Measurements from ENCODE around the gene SLC25A20.

The SLC25A20 gene

DNA sequence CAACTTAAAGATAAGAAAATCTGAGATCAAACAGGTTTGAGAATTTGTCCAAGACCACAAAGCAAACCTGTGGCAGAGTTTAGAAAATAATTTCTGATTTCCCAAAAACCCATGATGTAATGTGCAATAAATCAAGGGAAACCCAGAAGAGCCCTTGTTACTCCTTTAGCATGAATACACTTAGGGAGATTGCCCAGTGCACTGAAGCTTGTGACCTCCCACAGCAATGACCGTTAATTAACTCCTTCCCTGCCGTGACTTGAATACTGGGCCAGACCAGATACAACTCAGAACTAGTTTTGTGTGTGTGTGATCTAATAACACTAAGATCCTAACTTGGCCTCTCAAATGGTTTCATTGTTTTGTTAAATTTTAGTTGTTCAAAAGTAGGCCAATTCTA lies 53.5 kb downstream of the SLC25A20 start:
- no peak overlapping the region for H3K9ac ChIP-seq (ENCODE audit: low read length)
- H2BK120ac ChIP-seq (ENCODE audit: insufficient read depth, low read length, poor library complexity), result no peak overlapping the region
- no peak overlapping the region for H4K12ac ChIP-seq (ENCODE audit: low read depth, low read length)
- no peaks in the 10 kb centered on the region for H3K4me1 ChIP-seq (ENCODE audit: control insufficient read depth in 1 of 2, insufficient read depth in 2 of 2, low read length in 2 of 2)
- H2AK5ac ChIP-seq (ENCODE audit: low read length), result no peak overlapping the region
- H3K4me3 ChIP-seq (ENCODE audit: low read depth, low read length), result no peak overlapping the region
- H3K14ac ChIP-seq (ENCODE audit: low read length), result no peak overlapping the region
- no peak overlapping the region for H3K23ac ChIP-seq (ENCODE audit: low read length)
- H3K27me3 ChIP-seq (ENCODE audit: insufficient read depth, low read length), result no peaks in the 10 kb centered on the region
- no peak overlapping the region for H3K4ac ChIP-seq (ENCODE audit: low read depth, low read length)
- no CpG with 5 or more reads among the region's 2 CpGs for WGBS (ENCODE audit: extremely low coverage, insufficient coverage, insufficient read length)
- H2BK5ac ChIP-seq (ENCODE audit: low read depth, low read length, poor library complexity), result no peak overlapping the region
- no peak overlapping the region for H4K91ac ChIP-seq (ENCODE audit: low read depth, low read length)
- H3K9me3 ChIP-seq (ENCODE audit: insufficient read depth, low read depth, low read length), result no peaks in the 10 kb centered on the region
- no peak for DNase-seq
- no peak overlapping the region for H2AFZ ChIP-seq (ENCODE audit: insufficient read depth, low read length, poor library complexity)
- H3K18ac ChIP-seq (ENCODE audit: low read length), result no peak overlapping the region
- H2BK12ac ChIP-seq (ENCODE audit: low read length), result no peak overlapping the region
- H3K79me1 ChIP-seq (ENCODE audit: low read length), result peaks cover 3% of the 10 kb centered on the region
- H3K27ac ChIP-seq (ENCODE audit: low read depth, low read length), result no peak overlapping the region
- H3K4me2 ChIP-seq (ENCODE audit: low read length), result no peak overlapping the region
- H3K79me2 ChIP-seq (ENCODE audit: control insufficient read depth, insufficient read depth, low read length, poor library complexity), result peaks cover 5% of the 10 kb centered on the region
- no peak overlapping the region for H4K8ac ChIP-seq (ENCODE audit: low read depth, low read length)
- H3K36me3 ChIP-seq (ENCODE audit: control insufficient read depth in 1 of 2, insufficient read depth in 2 of 2, low read length in 2 of 2), result peaks cover 0 to 2% of the 10 kb centered on the region in 2 experiments

DNA sequence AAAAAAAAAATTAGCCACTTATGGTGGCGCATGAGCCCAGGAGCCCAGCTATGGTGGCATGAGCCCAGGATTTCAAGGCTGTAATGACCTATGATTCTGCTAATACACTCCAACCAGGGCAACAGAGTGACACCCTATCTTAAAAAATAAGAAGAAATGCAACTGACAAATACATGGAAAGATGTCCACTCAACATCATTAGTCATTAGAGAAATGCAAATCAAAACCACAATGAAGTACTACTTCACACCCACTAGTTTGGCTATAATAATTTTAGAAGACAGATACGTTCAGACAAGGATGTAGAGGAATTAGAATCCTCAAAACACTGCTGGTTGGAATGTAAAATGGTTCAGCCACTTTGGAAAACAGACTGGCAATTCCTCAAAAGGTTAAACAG lies 61.5 kb downstream of the SLC25A20 start:
- Histone ChIP-seq H3K23ac (ENCODE audit: low read length) (no peak overlapping the region), H3K27me3 (ENCODE audit: insufficient read depth, low read length) (no peaks in the 10 kb centered on the region), H3K9me3 (ENCODE audit: insufficient read depth, low read depth, low read length) (no peaks in the 10 kb centered on the region), H3K14ac (ENCODE audit: low read length) (no peak overlapping the region), H2AFZ (ENCODE audit: insufficient read depth, low read length, poor library complexity) (no peak overlapping the region), H3K4me1 (ENCODE audit: control insufficient read depth in 1 of 2, insufficient read depth in 2 of 2, low read length in 2 of 2) (no peaks in the 10 kb centered on the region), H4K91ac (ENCODE audit: low read depth, low read length) (no peak overlapping the region), H3K9ac (ENCODE audit: low read length) (no peak overlapping the region), H2BK120ac (ENCODE audit: insufficient read depth, low read length, poor library complexity) (no peak overlapping the region), H3K27ac (ENCODE audit: low read depth, low read length) (no peak overlapping the region), H3K18ac (ENCODE audit: low read length) (no peak overlapping the region), H2BK5ac (ENCODE audit: low read depth, low read length, poor library complexity) (no peak overlapping the region), H4K8ac (ENCODE audit: low read depth, low read length) (no peak overlapping the region), H3K36me3 (ENCODE audit: control insufficient read depth in 1 of 2, insufficient read depth in 2 of 2, low read length in 2 of 2) (peaks cover 0 to 2% of the 10 kb centered on the region in 2 experiments), H3K4me3 (ENCODE audit: low read depth, low read length) (no peak overlapping the region), H2AK5ac (ENCODE audit: low read length) (no peak overlapping the region), H3K4ac (ENCODE audit: low read depth, low read length) (no peak overlapping the region), H3K4me2 (ENCODE audit: low read length) (no peak overlapping the region), H2BK12ac (ENCODE audit: low read length) (no peak overlapping the region), H3K79me1 (ENCODE audit: low read length) (no peaks in the 10 kb centered on the region), H3K79me2 (ENCODE audit: control insufficient read depth, insufficient read depth, low read length, poor library complexity) (no peaks in the 10 kb centered on the region), H4K12ac (ENCODE audit: low read depth, low read length) (no peak overlapping the region)
- DNase-seq, result no peak
- no CpG with 5 or more reads among the region's 2 CpGs for WGBS (ENCODE audit: extremely low coverage, insufficient coverage, insufficient read length)

DNA sequence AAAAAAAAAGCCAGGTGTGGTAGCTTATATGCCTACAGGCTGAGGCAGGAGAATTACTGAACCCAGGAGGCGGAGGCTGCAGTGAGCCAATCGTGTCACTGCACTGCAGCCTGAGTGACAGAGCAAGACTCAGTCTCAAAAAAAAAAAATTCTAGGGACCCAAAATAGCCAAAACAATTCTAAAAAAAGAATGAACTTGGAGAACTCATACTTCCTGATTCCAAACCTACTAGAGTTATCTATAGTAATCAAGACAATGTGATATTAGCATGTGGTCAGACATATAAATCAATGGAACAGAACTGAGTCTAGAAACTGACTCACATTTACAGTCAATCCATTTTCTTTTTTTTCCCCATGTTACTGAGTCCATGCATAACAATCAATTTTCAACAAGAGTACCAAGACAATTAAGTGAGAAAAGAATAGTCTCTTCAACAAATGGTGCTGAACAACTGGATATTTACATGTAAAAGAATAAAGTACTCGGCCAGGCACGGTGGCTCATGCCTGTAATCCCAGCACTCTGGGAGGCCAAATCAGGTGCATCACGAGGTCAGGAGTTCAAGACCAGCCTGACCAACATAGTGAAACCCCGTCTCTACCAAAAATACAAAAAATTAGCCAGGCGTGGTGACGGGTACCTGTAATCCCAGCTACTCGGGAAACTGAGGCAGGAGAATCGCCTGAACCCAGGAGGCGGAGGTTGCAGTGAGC lies 62.9 kb downstream of the SLC25A20 start:
- H3K9me3 ChIP-seq (ENCODE audit: insufficient read depth, low read depth, low read length), result no peaks in the 10 kb centered on the region
- H3K4me3 ChIP-seq (ENCODE audit: low read depth, low read length), result no peak overlapping the region
- no peak overlapping the region for H3K4me2 ChIP-seq (ENCODE audit: low read length)
- no peak overlapping the region for H3K27ac ChIP-seq (ENCODE audit: low read depth, low read length)
- H3K27me3 ChIP-seq (ENCODE audit: insufficient read depth, low read length), result no peaks in the 10 kb centered on the region
- DNase-seq, result no peak
- H3K14ac ChIP-seq (ENCODE audit: low read length), result no peak overlapping the region
- no peak overlapping the region for H3K4ac ChIP-seq (ENCODE audit: low read depth, low read length)
- no peak overlapping the region for H4K12ac ChIP-seq (ENCODE audit: low read depth, low read length)
- no peak overlapping the region for H3K23ac ChIP-seq (ENCODE audit: low read length)
- WGBS (ENCODE audit: extremely low coverage, insufficient coverage, insufficient read length), result no CpG with 5 or more reads among the region's 11 CpGs
- H3K4me1 ChIP-seq (ENCODE audit: control insufficient read depth in 1 of 2, insufficient read depth in 2 of 2, low read length in 2 of 2), result no peaks in the 10 kb centered on the region
- H2BK12ac ChIP-seq (ENCODE audit: low read length), result no peak overlapping the region
- H3K79me2 ChIP-seq (ENCODE audit: control insufficient read depth, insufficient read depth, low read length, poor library complexity), result no peaks in the 10 kb centered on the region
- no peak overlapping the region for H2BK5ac ChIP-seq (ENCODE audit: low read depth, low read length, poor library complexity)
- no peak overlapping the region for H2AFZ ChIP-seq (ENCODE audit: insufficient read depth, low read length, poor library complexity)
- H3K36me3 ChIP-seq (ENCODE audit: control insufficient read depth in 1 of 2, insufficient read depth in 2 of 2, low read length in 2 of 2), result no peaks in the 10 kb centered on the region
- H3K9ac ChIP-seq (ENCODE audit: low read length), result no peak overlapping the region
- H3K18ac ChIP-seq (ENCODE audit: low read length), result no peak overlapping the region
- H3K79me1 ChIP-seq (ENCODE audit: low read length), result no peaks in the 10 kb centered on the region
- H2AK5ac ChIP-seq (ENCODE audit: low read length), result no peak overlapping the region
- no peak overlapping the region for H2BK120ac ChIP-seq (ENCODE audit: insufficient read depth, low read length, poor library complexity)
- no peak overlapping the region for H4K8ac ChIP-seq (ENCODE audit: low read depth, low read length)
- no peak overlapping the region for H4K91ac ChIP-seq (ENCODE audit: low read depth, low read length)

DNA sequence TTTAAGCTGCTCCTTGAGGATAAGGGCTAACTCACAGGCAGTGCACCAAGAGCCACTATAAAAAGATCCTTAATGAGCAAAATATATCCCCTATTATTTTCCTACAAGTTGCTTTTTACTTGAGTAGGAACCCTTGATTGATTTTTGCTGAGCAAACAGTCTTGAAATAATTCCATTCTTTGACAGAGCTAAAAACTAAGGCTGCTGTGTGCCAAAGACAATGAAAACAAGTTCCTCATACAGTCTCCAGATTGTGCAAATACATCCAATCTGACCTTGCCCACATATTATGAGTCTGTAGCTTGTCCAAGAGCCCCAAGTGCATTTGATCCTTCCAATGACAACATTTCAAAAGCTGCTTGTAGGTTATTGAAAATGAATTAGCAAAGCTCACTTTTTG lies 66.0 kb downstream of the SLC25A20 start:
- no peak overlapping the region for H4K12ac ChIP-seq (ENCODE audit: low read depth, low read length)
- DNase-seq, result no peak

More for the DNA sequence above, 66.0 kb downstream of the SLC25A20 start:
- no peak overlapping the region for H3K9ac ChIP-seq (ENCODE audit: low read length)
- H4K8ac ChIP-seq (ENCODE audit: low read depth, low read length), result no peak overlapping the region
- H3K27me3 ChIP-seq (ENCODE audit: insufficient read depth, low read length), result no peaks in the 10 kb centered on the region
- H3K23ac ChIP-seq (ENCODE audit: low read length), result no peak overlapping the region
- H3K18ac ChIP-seq (ENCODE audit: low read length), result no peak overlapping the region
- no peak overlapping the region for H3K4me3 ChIP-seq (ENCODE audit: low read depth, low read length)
- no peak overlapping the region for H2BK120ac ChIP-seq (ENCODE audit: insufficient read depth, low read length, poor library complexity)
- no peaks in the 10 kb centered on the region for H3K9me3 ChIP-seq (ENCODE audit: insufficient read depth, low read depth, low read length)
- H3K4ac ChIP-seq (ENCODE audit: low read depth, low read length), result no peak overlapping the region
- H3K79me1 ChIP-seq (ENCODE audit: low read length), result no peaks in the 10 kb centered on the region
- H2BK5ac ChIP-seq (ENCODE audit: low read depth, low read length, poor library complexity), result no peak overlapping the region
- H3K36me3 ChIP-seq (ENCODE audit: control insufficient read depth in 1 of 2, insufficient read depth in 2 of 2, low read length in 2 of 2), result no peaks in the 10 kb centered on the region
- H2AK5ac ChIP-seq (ENCODE audit: low read length), result no peak overlapping the region
- H3K79me2 ChIP-seq (ENCODE audit: control insufficient read depth, insufficient read depth, low read length, poor library complexity), result no peaks in the 10 kb centered on the region
- H3K27ac ChIP-seq (ENCODE audit: low read depth, low read length), result no peak overlapping the region
- no peak overlapping the region for H3K14ac ChIP-seq (ENCODE audit: low read length)
- no peak overlapping the region for H2BK12ac ChIP-seq (ENCODE audit: low read length)
- no peaks in the 10 kb centered on the region for H3K4me1 ChIP-seq (ENCODE audit: control insufficient read depth in 1 of 2, insufficient read depth in 2 of 2, low read length in 2 of 2)
- no peak overlapping the region for H2AFZ ChIP-seq (ENCODE audit: insufficient read depth, low read length, poor library complexity)
- H3K4me2 ChIP-seq (ENCODE audit: low read length), result no peak overlapping the region
- H4K91ac ChIP-seq (ENCODE audit: low read depth, low read length), result no peak overlapping the region
